ENCODE results near the gene CREBRF.
"Not testable (repeated sequence)": the region's sequence is repeated elsewhere in the genome, so short reads cannot be mapped to it uniquely, and the experiment has no call there.

The CREBRF gene

DNA sequence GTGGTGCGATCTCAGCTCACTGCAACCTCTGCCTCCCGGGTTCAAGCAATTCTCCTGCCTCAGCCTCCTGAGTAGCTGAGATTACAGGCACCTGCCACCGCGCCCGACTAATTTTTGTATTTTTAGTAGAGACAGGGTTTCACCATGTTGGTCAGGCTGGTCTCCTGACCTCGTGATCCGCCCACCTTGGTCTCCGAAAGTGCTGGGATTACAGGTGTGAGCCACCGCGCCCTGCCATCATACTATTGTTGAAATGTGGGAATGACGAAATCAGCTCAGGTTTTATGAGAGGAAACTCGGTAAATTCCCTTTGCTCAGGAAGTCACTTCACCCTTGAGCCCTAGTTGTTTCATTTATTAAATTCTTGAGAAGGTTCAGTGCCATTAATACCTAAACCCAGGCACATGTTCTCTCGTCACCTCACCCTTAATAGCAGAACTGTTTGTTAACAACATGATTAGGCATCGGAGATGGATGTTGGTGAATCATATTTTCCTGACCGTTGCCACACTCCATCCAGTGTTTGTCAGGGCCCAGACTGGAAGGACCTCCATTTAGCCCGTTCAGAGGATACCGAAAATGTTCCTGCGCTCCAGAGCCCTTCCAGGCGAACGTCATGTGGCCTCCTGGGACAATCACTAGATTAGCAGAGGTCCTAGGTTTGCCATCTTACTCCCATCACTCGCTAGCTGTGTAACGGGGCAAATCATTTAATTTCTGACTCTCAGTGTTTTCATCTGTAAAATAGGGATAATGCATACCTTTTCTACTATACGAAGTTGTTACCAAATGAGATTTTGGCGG lies 20.0 kb upstream of the CREBRF start:
- DNase-seq (ENCODE audit: low read depth) = no peak

DNA sequence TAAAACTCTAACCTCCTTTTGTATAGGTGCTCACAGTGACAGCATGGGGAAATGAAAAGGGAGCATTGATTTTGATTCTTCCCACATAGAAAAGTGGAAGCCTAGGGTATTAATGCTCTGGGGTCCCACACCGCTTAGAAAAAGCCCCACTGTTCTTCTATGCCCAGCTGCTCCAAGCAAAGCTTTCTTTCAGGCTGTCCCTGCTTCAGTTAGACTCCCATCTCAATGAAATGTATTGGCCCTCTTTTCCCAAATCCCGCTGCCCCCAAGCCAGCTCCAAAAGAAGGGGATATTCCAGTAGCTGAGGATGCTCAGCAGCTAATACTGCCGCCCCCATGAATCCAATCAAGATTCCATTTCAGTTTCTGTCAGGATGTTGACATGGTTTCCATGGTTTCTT lies 17.0 kb upstream of the CREBRF start:
- no peak for DNase-seq (ENCODE audit: low read depth)

DNA sequence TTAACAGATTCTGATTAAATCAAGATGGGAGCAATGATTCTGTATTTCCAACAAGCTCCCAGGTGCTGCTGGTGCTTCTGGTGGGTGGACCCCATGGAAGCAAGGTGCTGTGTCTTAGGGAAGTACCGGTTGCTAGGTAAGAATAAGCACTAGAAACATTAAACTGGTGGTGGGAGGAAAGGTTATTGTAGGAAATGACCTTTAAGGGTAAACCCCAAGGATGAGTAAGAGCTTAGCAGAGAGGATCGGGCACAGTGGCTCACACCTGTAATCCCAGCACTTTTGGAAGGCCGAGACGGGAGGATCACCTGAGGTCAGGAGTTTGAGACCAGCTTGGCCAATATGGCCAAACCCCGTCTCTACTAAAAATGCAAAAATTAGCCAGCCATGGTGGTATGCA lies 16.2 kb upstream of the CREBRF start:
- DNase-seq (ENCODE audit: low read depth) = no peak

DNA sequence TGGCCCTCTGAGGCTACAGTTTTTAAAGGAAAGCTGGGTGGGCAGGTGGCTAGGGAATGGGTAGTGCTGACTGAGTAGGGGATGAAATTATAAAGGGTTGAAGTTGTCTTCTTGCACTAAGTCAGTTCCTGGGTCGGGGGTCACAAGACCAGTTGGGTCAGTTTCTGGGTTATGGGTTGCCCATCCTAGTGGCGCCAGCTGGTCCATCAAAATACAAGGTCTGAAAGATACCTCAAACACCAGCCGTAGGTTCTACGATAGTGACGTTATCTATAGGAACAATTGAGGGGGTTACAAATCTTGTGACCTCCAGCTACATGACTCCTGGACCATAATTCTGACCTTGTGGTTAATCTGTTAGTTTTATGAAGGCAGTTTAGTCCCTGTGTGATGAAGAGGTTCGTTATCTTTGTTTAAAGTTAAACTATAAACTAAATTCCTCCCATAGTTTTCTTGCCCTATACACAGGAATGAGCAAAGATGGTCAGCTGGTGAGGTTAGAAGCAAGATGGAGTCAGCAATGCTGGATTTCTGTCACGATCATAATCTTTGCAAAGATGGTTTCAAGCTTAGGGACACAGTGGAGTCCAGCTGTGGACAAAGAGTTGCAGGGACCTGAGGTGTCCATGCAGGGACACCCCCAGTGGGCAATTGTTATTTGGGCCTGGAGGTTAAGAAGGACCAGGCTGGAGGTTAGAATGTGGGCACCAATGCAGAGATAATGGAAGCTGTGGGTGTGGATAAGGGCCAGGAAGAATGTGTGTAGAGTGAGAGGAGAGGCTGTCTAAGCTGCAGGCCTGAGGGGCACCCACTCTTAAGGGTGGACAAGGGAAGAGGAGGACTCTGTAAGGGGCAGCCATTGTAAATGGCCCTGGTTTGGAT lies 14.0 kb upstream of the CREBRF start:
- DNase-seq (ENCODE audit: low read depth) = no peak

DNA sequence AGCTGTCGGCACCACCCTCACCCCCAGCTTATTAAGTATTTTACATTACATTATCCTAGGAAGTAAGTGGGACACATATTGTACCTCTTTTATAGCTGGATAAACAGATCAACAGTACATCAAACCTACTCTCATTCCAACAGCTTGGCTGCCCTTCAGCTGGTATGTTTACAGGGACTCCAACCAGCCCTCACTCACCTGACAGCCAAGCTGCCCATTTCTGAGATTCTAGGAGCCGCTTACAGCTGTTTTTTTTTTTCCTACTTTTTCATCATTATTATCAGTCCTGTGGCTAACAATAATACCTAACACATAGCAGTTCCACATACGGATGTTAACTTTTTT lies 13.4 kb upstream of the CREBRF start:
- DNase-seq (ENCODE audit: low read depth) = no peak

DNA sequence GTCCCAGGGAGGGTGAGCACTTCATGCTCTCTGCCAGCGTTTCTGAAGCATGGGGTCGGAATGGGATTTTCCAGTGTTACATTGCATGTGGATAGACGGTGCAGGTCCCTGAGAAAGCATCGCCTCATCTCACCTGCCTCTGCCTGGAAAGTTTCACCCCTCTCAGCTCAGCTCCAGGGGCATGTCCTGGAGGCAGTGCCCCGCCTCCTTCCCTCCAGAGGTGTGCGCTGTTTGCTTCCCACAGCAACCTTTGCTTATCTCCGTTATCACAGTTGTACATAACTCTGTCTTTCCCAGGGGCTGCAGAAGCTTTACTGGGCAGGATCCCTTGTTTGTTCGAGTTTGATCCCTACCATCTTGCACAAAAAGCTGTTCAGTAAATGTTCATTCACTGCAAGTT lies 10.7 kb upstream of the CREBRF start:
- no peak for DNase-seq (ENCODE audit: low read depth)

DNA sequence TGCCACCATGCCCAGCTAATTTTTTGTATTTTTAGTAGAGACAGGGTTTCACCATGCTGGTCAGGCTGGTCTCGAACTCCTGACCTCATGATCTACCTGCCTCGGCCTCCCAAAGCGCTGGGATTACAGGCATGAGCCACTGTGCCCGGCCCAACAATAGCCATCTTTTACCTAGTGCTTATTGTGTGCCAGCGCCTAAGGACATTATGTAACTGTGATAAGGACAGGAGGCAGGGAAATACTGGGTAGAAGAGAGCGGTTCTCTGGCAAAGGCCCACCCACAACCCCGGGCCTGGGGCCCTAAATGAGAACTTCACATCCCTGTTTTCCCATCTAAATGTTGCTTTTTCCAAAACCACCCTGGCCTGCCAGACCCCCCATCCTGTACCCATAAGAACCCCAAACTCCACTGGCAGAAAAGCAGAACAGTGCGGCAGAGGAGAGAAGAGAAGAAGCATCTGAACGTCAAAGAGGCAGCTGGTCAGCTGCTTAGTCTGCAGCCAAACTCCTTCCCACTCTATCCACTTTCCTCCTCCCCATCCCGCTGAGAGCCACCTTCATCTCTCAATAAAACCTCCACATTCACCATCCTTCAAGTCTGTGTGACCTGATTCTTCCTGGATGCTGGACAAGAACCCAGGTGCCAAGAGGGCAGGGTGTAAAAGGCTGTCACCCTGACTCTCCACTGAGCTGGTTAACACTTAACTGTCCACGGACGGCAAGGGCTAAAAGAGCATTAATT lies 8.9 kb upstream of the CREBRF start:
- not testable (repeated sequence) for DNase-seq (ENCODE audit: low read depth)

DNA sequence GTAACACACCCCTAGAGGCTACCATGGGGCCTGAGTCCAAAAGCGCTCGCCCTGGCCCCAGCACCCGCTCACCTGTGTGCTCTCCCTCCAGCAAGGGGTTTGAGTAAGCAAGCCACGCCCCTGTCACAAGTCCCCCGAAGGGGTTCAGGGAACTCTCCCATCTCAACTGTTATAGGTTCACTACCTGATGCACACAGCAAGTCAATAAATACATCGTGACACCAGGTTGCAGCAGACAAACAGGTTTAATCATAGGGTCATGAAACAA lies 8.4 kb upstream of the CREBRF start:
- no peak for DNase-seq (ENCODE audit: low read depth)

DNA sequence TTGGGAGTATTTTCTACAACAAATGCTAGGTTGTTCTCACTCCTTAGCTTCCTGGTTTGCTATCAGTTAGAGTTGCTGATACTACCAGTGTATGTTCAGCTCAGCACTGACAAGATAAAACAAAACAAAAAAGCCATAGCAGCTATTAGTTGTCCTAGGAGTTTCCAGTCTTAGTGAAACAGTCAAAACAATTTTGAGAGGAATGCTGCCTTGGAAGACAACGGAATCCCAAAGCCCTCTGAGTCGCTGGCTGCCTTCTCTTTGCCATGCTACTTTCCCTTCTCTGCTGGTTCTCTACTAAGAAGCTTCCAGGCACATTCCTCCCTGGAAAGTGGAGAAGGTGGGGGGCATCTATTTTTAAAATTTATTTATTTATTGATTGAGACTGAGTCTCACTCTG lies 5.4 kb upstream of the CREBRF start:
- no peak for DNase-seq (ENCODE audit: low read depth)

DNA sequence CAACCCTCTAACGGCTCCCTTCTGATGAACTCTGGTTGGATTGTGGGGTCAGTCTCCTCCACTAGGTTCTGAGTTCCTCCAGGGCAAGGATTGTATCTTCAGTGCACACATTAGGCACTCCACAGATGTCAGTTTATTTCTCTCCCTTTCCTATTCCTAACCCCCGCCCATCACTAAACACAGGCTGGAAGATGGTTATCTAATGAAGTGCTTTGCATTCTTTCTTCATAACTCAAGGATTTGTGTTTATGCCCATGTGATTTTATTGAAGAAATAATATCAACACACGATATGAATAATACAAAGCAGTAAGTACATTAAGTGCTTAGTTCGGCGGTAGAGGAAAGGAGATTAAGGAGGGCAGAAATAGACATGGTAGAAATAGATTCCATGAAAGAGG lies 4.4 kb upstream of the CREBRF start:
- no peak for DNase-seq (ENCODE audit: low read depth)

DNA sequence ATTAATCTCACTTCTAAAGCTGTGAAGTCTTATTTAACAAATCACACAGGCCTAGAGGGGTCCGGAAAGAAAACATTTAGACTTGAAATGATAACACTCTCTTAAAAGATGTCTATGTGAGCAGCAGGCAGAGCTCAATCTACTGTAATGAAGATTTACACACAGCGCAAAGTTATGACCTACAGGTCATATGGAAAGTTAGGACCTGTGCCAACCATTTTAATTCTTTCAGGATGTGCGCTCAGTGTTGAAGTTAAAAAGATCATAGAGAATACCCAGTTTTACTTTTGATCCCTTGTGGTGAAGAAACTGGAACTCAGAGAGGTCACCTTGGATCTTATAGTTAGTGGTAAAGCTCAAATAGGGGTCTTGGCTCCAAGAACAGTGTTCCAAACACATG lies 3.1 kb upstream of the CREBRF start:
- no peak for DNase-seq (ENCODE audit: low read depth)

DNA sequence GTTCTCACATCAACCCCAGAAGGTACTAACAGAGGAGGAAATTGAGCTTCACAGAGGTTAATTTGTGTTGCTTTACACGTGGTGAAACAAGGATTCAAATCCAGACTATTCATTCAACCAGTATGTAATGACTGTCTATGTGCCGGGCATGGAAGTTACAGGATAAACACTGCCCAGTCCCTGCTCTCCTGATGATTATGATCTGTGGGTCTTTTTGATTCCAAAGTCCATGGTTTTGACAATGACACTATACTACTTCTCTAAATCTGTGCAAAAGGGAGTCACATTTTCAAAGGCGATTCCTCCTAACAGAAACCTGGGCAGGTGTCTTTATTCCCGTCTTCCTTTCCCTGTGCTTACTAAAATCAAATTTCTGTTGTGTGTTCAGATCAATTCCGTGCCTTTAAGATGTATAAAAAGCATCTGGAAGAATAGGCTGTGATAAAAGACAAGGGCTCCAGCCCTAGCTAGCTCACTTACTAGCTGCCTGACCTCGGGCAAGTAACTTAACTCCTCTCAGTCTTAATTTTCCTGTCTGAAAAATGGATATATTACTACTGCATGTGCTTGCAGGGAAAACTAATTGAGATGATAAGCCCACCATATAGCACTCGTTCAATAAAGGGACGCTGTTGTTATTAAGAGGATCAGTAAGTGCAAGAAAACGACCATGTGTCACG lies 970 bp upstream of the CREBRF start:
- no peak for DNase-seq (ENCODE audit: low read depth)

DNA sequence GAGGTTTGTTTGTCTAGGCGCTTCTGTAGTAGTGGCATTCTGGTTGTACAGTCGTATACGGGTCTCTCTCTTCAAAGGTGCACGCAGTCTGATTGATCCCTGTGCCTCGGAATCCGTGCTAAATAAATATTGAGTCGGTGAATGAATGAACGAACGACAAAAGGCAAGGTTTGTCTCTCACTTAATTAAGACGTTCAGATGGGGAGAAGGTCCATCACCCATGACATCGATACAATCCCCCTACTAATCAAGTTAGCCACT lies 500 bp upstream of the CREBRF start:
- DNase-seq (ENCODE audit: low read depth) = no peak

DNA sequence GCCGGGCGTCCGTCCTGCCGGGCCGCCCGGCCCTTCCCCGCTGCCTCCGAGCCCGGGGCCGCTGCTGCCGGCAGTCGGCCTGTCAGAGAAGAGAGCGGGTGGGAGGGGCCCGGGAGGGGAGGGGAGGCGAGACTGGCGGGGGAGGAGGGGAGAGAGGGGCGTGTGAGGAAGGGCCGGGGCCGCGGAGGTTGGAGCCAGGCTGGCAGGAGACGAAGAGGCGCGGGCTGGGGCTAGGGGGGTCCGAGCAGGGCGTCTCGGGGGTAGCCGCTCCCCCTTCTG lies 570 bp downstream of the CREBRF start:
- DNase-seq (ENCODE audit: low read depth) = no peak

DNA sequence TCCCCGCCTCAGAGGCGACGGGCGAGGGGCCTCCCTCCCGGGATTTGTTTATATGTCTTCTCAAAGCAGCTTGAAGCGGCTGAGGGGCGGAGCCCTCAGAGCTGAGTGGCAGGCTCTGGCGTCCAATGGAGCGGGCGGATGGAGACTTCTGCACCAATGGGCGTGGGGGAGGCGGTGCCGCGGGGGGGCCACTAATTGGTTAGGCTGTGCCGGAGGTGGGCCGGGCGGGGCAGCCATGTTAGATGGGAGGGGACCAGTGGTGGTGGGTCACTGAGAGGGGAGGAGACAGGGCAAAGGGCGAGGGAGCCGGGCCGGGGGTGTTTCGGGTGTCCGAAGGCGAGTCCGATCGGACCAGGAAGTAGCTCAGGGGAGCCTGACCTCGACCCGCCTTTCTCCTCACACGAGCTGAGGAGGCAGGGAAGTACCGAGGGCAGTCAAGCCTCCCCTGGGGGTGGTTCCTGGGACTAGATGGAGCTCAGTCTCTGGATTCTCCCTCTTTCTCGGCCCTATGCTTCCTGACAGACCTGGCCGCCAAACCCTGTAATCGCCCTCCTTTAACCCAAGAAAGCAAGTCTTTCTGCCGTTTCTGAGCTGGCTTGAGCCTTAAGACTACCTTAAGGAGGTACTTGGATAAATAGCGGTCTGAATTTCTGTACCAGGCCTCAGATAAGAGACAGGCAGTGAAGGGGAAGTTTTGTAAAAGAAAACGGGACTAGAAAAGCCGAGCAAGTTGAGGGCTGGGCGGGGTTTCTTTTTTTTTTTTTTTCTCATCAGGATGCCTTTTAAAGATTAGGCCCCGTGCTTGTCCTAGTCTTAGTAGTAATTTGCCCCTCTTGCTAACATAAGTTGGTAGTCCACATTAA lies 1.1 kb downstream of the CREBRF start:
- DNase-seq (ENCODE audit: low read depth) = peak; percentile 96

DNA sequence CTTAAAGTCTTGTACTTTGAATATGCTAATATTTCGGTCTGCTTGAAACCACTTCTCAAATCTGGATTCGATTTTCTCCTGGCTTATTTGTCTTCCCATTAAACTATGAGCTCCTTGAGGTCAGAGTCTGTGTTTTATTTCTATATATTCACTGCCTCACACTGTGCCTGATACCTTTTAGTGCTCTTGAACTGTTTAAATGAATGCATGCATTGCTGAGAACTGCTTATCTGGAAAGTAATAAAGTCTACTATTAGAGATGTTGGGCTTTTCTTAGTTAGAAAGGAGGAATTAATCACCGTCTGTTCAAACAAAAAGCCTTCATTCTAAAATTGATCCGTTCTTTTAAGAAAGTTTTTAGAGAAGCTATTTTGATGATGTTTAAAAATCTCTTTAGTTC lies 6.0 kb downstream of the CREBRF start:
- DNase-seq (ENCODE audit: low read depth) = no peak

DNA sequence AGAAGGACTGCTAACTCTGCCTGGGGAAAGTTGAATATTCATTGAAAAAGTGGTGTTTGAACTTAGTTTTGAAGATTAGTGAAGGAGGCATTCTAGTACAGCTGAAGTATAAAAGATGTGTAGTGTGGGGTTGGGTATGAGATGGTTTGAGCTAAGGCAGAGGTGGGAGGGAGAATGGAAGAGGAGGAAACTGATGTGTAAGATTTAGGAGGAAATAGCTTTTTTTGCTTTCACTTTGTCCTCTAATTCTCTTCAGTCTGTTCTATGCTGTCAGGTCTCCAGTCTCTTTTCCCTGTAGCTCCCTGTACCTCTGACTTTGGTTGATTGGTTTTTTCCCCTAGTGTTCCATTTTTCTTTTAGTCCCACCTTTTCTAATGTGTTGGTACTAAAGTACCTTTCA lies 9.0 kb downstream of the CREBRF start:
- DNase-seq (ENCODE audit: low read depth) = no peak

DNA sequence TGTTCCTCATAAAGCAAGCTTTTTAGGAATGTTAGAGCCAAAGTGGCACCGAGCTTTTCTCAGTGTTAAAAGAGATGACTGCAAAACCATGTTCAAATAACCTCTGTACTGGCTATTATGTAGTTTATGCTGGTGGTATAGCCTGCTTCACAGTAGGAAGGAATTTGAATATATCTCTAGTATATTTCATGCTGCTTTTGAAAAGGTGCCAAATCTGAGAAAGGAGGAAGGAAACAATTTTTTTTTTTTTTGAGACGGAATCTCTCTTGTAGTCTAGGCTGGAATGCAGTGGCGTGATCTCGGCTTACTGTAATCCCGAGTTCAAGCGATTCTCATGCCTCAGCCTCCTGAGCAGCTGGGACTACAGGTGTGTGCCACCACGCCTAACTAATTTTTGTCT lies 13.5 kb downstream of the CREBRF start:
- no peak for DNase-seq (ENCODE audit: low read depth)

DNA sequence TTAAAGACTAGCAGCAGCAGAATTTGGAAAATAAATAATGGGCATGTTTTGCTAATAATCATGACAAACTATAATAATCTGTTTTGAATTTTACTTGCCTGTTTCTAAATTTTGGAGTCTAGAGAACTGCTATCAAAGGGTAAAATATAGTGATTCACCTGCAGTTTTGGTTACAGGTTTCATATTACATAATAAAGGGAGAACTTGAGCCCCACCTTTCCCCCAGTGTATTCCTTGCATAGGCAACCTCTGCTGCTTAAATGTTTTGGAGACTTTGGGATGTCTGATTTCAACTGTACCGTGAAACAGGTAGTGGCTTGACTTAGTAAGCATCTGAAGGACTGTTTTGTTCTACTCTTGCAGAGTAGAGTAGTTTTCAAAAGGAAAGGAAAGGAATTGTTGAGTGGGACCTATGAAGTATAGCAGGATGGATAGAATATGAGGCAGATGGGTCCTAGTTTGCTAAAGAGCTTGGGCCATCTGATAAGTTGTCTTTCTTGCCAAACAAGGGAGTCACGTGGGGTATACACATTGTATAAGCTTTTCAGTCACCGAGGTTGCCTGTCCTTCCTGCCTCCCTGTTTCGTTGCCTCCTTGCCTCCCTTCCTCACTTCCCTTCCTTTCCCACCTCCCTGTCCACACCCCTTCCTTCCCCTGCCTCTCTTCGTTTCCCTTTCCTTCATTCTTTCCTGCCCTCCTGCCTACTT lies 19.1 kb downstream of the CREBRF start:
- DNase-seq (ENCODE audit: low read depth) = no peak

DNA sequence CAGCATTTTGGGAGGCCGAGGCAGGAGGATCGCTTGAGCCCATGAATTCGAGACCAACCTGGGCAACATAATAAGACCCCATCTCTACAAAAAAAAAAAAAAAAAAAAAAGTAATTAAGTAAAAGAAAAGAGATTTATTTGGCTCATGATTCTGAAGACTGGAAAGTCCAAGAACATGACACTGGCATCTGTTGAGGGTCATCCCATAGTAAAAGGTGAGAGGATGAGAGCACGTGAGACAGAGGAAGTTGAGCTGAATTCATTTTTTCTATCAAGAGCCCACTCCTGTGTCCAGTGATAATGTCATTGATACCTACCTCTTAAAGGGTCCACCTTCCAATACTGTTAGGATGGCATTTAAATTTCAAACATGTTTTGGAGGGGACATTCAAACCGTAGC lies 19.8 kb downstream of the CREBRF start:
- DNase-seq (ENCODE audit: low read depth) = no peak

DNA sequence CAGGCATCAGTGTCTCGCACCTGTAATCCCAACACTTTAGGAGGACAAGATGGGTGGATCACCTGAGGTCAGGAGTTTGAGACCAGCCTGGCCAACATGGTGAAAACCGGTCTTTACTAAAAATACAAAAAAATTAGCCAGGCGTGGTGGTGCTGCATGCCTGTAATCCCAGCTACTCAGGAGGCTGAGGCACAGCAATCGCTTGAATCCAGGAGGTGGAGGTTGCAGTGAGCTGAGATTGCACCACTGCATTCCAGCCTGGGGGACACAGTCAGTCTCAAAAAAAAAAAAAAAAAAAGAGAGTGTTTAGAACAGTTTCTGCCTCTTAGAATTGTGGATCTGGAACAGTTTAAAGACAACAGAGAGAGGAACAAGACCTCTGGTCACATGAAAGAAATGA lies 20.3 kb downstream of the CREBRF start:
- not testable (repeated sequence) for DNase-seq (ENCODE audit: low read depth)

DNA sequence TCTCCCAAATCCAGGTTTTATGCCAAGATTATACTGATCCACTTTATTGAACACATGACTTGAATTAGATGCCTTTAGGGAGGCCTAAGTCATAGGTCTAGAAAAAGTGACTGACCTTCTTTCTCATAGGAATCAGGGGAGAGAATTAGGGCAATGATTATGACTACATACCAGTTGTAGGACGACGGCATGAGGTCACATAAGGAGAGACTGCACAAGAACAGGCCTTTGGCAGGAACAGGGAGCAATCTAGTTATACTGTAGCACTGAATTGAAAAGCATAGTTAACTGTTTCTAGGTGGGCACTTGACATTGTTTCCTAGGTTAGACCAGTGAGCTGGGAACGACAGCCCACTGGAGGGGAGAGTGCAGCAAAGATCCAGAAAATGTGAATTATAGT lies 22.7 kb downstream of the CREBRF start:
- DNase-seq (ENCODE audit: low read depth) = no peak
